ENCODE data around the gene CCT5.

Gene CCT5

DNA sequence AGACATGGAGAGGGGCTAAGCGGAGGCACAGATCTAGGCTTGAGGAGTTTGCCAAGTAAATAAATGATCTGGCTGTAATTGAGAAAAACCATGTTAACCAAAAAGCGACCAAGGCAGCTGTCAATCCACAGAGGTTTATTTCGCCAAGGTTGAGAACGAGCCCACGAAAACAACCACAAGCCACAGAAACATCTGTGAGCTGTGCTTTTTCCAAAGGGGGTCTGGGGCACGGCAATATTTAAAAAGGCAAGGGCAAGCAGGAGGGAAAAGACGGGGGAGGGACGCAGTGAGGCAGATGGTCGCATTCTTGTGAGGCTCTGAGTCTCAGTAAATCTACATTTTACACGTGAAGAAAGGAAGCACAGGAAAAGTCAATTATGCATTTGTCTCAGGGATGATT is 25.4 kb downstream of the CCT5 start:
- Mint-ChIP-seq H3K36me3 (ENCODE audit: low read depth) (peaks cover 36% of the 10 kb centered on the region), H3K27me3 (ENCODE audit: low read depth) (peaks cover 4% of the 10 kb centered on the region), H3K4me3 (no peak overlapping the region), H3K4me1 (peaks cover 25% of the 10 kb centered on the region), H3K27ac (peak overlapping the region; percentile 20 to 70 (median 21)), H3K9me3 (no peaks in the 10 kb centered on the region)
- TF ChIP-seq, protein P1, sequence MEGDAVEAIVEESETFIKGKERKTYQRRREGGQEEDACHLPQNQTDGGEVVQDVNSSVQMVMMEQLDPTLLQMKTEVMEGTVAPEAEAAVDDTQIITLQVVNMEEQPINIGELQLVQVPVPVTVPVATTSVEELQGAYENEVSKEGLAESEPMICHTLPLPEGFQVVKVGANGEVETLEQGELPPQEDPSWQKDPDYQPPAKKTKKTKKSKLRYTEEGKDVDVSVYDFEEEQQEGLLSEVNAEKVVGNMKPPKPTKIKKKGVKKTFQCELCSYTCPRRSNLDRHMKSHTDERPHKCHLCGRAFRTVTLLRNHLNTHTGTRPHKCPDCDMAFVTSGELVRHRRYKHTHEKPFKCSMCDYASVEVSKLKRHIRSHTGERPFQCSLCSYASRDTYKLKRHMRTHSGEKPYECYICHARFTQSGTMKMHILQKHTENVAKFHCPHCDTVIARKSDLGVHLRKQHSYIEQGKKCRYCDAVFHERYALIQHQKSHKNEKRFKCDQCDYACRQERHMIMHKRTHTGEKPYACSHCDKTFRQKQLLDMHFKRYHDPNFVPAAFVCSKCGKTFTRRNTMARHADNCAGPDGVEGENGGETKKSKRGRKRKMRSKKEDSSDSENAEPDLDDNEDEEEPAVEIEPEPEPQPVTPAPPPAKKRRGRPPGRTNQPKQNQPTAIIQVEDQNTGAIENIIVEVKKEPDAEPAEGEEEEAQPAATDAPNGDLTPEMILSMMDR (IDR thresholded peaks at IDR 0.05; ENCODE audit: unreplicated experiment in 3 of 3), result no peak

DNA sequence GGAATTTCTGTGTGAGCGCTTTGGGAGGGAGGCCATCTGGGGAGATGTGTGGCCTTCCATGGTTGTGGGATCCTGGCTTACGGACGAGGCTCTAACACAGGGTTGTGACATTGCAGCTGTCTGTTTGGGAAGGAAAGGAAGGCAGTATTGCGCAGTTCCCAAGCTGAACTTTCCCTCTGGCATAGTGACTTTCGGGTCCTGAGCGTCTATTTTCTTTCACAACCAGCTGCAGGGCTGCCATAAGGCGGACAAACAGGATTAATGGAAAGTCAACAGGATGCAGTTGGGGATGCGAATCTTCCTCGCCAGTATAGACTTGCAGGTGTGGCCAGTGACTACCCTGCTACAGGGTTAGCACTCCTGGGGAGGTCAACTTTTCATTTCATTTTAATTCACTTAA is 25.9 kb downstream of the CCT5 start:
- TF ChIP-seq, protein P1 (IDR thresholded peaks at IDR 0.05; ENCODE audit: unreplicated experiment in 3 of 3), result no peak

DNA sequence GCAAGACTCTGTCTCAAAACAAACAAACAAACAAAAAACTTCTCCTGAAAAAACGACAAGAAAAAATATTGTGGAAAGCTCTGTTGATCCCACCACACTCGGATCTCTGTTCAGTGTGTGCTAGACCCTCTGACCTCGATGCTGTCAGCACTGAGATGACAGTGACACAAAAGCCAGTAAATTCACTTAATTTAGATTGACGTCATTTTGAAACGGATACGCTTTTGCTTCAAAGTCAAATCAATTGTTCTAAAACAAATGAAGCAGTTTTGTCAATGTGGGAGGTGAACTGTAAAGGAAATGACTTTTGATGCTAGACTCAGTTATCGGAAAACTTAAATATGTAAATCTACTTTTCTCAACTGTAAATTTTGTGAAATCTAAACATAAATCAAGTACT is 26.6 kb downstream of the CCT5 start:
- Mint-ChIP-seq H3K27me3 (ENCODE audit: low read depth) (peaks cover 4% of the 10 kb centered on the region), H3K36me3 (ENCODE audit: low read depth) (peaks cover 33% of the 10 kb centered on the region), H3K27ac (no peak overlapping the region), H3K4me1 (peaks cover 25% of the 10 kb centered on the region), H3K9me3 (no peaks in the 10 kb centered on the region), H3K4me3 (no peak overlapping the region)
- TF ChIP-seq, protein P1 (IDR thresholded peaks at IDR 0.05; ENCODE audit: unreplicated experiment in 3 of 3), result no peak

More for the DNA sequence above, 25.9 kb downstream of the CCT5 start:
- peaks cover 25% of the 10 kb centered on the region for H3K4me1 Mint-ChIP-seq
- H3K9me3 Mint-ChIP-seq, result no peaks in the 10 kb centered on the region
- peaks cover 4% of the 10 kb centered on the region for H3K27me3 Mint-ChIP-seq (ENCODE audit: low read depth)
- peaks cover 37% of the 10 kb centered on the region for H3K36me3 Mint-ChIP-seq (ENCODE audit: low read depth)
- H3K4me3 Mint-ChIP-seq, result no peak overlapping the region
- peak overlapping the region; percentile 20 to 70 (median 21) for H3K27ac Mint-ChIP-seq

DNA sequence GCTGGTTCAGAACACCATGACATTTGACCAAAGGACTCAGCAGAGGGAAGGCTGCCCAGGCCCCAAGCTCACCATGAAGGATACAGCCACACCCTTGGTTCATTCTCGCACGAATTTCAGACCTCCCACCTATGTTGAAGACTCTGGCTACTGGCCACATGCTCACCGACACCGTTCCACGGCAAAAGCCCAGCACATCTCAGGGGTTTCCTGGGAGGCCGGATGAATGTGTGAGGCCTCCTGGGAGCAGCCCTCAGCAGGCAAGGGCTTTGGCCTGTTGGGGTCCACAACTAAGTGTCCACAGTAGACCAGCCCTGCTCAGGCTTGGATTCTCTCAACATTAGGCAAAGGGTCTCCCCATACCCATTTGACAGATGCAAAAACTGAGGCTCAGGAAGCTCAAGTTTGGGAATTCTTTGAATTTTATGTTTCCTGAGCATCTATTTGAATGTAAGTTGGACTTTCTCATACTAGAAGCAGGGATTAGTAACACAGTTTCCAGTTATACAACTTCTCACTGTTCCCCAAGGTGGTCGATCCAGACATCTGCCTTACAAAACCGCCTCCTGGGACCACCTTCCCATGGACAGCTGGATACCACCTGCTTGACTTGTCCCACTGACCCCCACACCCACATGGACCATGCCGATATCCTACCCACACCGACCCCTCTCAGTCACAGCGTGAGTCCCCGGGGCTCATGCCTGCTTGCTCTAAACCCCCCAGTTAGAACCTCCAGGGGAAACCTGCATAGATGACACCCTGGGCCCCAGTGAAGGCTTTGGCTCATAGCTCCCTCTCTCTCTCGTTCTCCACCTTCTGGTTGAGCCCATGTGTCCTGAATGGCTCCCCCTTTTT is 27.9 kb downstream of the CCT5 start:
- no peak overlapping the region for H3K4me3 Mint-ChIP-seq
- peak overlapping the region in 2 of 3 experiments; percentile 10 to 42 for H3K27ac Mint-ChIP-seq
- peaks cover 25% of the 10 kb centered on the region for H3K4me1 Mint-ChIP-seq
- H3K27me3 Mint-ChIP-seq (ENCODE audit: low read depth), result peaks cover 4% of the 10 kb centered on the region
- H3K9me3 Mint-ChIP-seq, result no peaks in the 10 kb centered on the region
- peaks cover 24% of the 10 kb centered on the region for H3K36me3 Mint-ChIP-seq (ENCODE audit: low read depth)
- TF ChIP-seq, protein P1 (IDR thresholded peaks at IDR 0.05; ENCODE audit: unreplicated experiment in 3 of 3), result no peak

DNA sequence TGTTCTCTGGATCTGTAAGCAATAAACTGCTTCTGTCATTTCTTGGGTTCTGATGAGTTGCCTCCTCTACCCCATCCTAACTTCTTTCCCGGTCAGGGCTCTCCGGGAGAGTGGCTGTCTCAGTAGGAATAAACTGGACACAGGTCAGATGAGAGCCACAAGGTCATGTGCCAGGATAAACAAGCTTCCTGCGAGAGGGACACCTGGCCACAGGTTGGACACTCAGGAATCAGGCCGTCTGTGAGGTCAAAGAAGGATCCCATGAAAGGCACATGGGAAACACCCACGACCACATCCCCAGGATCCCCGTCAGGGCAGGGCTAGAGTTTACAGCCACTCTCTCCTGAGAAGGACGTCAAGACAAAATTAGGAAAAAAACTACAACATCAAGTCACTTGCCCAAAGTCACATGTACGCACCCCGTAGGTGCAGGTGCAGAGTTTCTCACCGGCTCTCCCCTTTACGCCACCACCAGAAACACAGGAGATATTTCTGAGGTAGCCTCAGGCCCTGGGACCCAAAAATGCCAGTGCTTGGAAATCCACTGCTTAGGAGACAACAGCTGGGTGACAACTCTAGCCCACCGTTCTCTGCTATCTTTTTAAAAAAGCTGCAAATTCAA is 28.7 kb downstream of the CCT5 start:
- Mint-ChIP-seq H3K27me3 (ENCODE audit: low read depth) (peaks cover 4% of the 10 kb centered on the region), H3K9me3 (no peaks in the 10 kb centered on the region), H3K4me1 (peaks cover 28% of the 10 kb centered on the region), H3K27ac (peak overlapping the region; percentile 20 to 44 (median 42)), H3K4me3 (no peak overlapping the region), H3K36me3 (ENCODE audit: low read depth) (peaks cover 25% of the 10 kb centered on the region)
- TF ChIP-seq, protein P1 (IDR thresholded peaks at IDR 0.05; ENCODE audit: unreplicated experiment in 3 of 3), result no peak
